ENCODE results near the gene ZC3H10. TPM values are rescaled to one million over a fixed set of nuclear protein-coding genes. Genes with fewer than 3 reads are reported as not detected.

The ZC3H10 gene
- total and polyA plus RNA-seq, 2 of the 4 experiments (the other 2 are of a cell fraction), result 1.5 to 3.6 TPM

DNA sequence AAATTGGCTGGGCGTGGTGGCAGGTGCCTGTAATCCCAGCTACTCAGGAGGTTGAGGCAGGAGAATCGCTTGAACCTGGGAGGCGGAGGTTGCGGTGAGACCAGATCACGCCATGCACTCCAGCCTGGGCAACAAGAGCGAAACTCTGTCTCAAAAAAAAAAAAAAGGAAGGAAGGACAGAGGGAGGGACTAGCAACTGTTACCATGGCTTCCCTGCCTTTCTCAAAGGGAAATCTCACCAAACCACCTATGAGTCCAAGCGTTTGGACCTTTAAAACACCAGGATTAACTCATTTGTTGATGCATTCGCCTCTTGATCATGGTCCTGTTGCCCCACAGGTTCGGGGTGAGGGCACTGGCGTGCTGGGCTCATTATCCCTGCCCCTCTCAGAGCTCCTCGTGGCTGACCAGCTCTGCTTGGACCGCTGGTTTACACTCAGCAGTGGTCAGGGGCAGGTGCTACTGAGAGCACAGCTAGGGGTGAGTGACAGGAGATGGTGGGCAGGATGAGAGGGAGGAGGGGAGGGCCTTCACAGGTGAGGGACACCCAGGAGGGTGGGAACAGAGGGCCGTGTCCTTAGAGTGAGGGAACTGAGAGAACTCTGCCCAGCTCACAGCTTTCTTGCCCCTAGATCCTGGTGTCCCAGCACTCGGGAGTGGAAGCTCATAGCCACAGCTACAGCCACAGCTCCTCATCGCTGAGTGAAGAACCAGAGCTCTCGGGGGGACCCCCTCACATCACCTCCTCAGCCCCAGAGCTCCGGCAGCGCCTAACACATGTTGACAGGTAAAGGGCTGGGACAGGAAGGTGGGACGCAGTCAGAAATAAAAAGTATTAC, 24.1 kb downstream of the ZC3H10 start:
- CTCF ChIA-PET, result no interaction called here
- dilution Hi-C loops (cut with HindIII; ENCODE audit: low sequenced_read_pairs, unreplicated experiment) (no loop called here), in situ Hi-C loops (cut with MboI; ENCODE audit: low sequenced_read_pairs) (no loop called here)

More for the DNA sequence above, 24.1 kb downstream of the ZC3H10 start:
- H2BK5ac ChIP-seq (ENCODE audit: low read depth, low read length, poor library complexity, severe bottlenecking), result no peak overlapping the region
- no peak overlapping the region for H2BK20ac ChIP-seq (ENCODE audit: low read depth, low read length)
- intact Hi-C loops (cut with micrococcal nuclease), result no loop called here
- no peak overlapping the region for H2AK5ac ChIP-seq (ENCODE audit: low read depth, low read length)
- no peak overlapping the region for H4K5ac ChIP-seq (ENCODE audit: low read depth, low read length)
- H4K8ac ChIP-seq (ENCODE audit: low read depth in 2 of 2, low read length in 2 of 2), result no peak overlapping the region
- peaks cover 12% of the 10 kb centered on the region for H3K9me1 ChIP-seq (ENCODE audit: insufficient read depth, low read length)
- H3K4me3 ChIP-seq (ENCODE audit: insufficient read depth, low read depth, low read length), result no peak overlapping the region
- peaks cover 7 to 12% of the 10 kb centered on the region in 2 experiments; a peak in 3 of 4 replicates for H3K79me1 ChIP-seq (ENCODE audit: low read depth in 1 of 2, low read length in 2 of 2)
- no peaks in the 10 kb centered on the region for H3K27me3 ChIP-seq (ENCODE audit: control insufficient read depth, insufficient read depth, low read length)
- DNase-seq (no peak), ATAC-seq (ENCODE audit: low read depth) (no peak)
- no peak overlapping the region for H2AK9ac ChIP-seq (replicated peaks; ENCODE audit: low read depth, low read length, poor library complexity)
- H3K27ac ChIP-seq (ENCODE audit: insufficient read depth, low read length), result no peak overlapping the region
- no peaks in the 10 kb centered on the region; the same call in 1 of the 2 replicates for H3K4me1 ChIP-seq (ENCODE audit: control insufficient read depth, insufficient read depth, low read length)
- no peak overlapping the region for H3K4ac ChIP-seq (ENCODE audit: low read depth, low read length)
- H4K20me1 ChIP-seq (ENCODE audit: insufficient read depth, low read length), result no peaks in the 10 kb centered on the region; the same call in 1 of the 2 replicates
- no peak overlapping the region for H3K56ac ChIP-seq (ENCODE audit: extremely low read depth, insufficient read depth, low read length)
- no TSS peak for BruUV-seq (replicated peaks)
- H3K4me2 ChIP-seq (ENCODE audit: low read depth, low read length), result no peak overlapping the region
- no peak overlapping the region for H2BK120ac ChIP-seq (ENCODE audit: low read depth, low read length)
- POLR2A ChIA-PET (ENCODE audit: unreplicated experiment), result interaction anchor here (0.6 kb wide), 1 partner anchor 9 kb away, joined by 4 read pairs; no protein-coding TSS in a partner anchor
- H3K36me3 ChIP-seq (ENCODE audit: control insufficient read depth, insufficient read depth, low read length), result peaks cover 66% of the 10 kb centered on the region
- 98% methylated on average over 5 of the region's 19 CpGs; no CpG with 5 or more reads in 1 of the 2 experiments for WGBS, 2 experiments (ENCODE audit: extremely low coverage in 2 of 2, insufficient read length in 1 of 2)
- no peak overlapping the region for H2AFZ ChIP-seq (replicated peaks; ENCODE audit: low read length, poor library complexity)
- H3K9me3 ChIP-seq (ENCODE audit: control insufficient read depth, insufficient read depth, low read length), result no peaks in the 10 kb centered on the region
- H4K91ac ChIP-seq (ENCODE audit: insufficient read depth, low read depth, low read length), result no peak overlapping the region
- TF ChIP-seq CEBPB (IDR thresholded peaks at IDR 0.05; ENCODE audit: low read depth, low read length) (no peak), SMC3 (IDR thresholded peaks at IDR 0.05; ENCODE audit: low read depth, low read length) (no peak), CHD1 (IDR thresholded peaks at IDR 0.05; ENCODE audit: low read depth, low read length) (no peak), POLR2A (IDR thresholded peaks at IDR 0.05; ENCODE audit: low read depth, low read length) (no peak), RAD21 (IDR thresholded peaks at IDR 0.05; ENCODE audit: low read length) (no peak), RFX5 (IDR thresholded peaks at IDR 0.05; ENCODE audit: low read depth, low read length) (no peak), MAFK (IDR thresholded peaks at IDR 0.05; ENCODE audit: low read depth, low read length) (no peak), MXI1 (IDR thresholded peaks at IDR 0.05; ENCODE audit: borderline replicate concordance, low read depth, low read length) (no peak), NFE2L2 (IDR thresholded peaks at IDR 0.05; ENCODE audit: low read depth, low read length) (no peak)
- H3K14ac ChIP-seq (replicated peaks; ENCODE audit: low read depth, low read length), result no peak overlapping the region
- no peak overlapping the region for H3K9ac ChIP-seq (ENCODE audit: low read depth, low read length)
- no peak overlapping the region for H2BK15ac ChIP-seq (ENCODE audit: low read depth, low read length)
- no peak overlapping the region for H3K23ac ChIP-seq (ENCODE audit: low read depth, low read length)
- H3K18ac ChIP-seq (ENCODE audit: low read depth, low read length), result no peak overlapping the region

Measured in IMR-90 (cell line).